HepG2 (cell line): ENCODE measurements around the gene BDP1. TPM values are rescaled to one million over a fixed set of nuclear protein-coding genes. Genes with fewer than 3 reads are reported as not detected.

Experiments
- ATF4 ChIP-seq, 2 experiments: fragments of 450-650 bp in 1 of 2; sonication (generic) in 1 of 2; formaldehyde crosslinking; IDR thresholded peaks; 2 replicates each; pipeline versions ENCODE4 v1.5.0 to v1.8.0; 2020 to 2022; ENCODE audit warnings: mild to moderate bottlenecking in 1 of 2, missing genetic modification reagents in 1 of 2
- FOSL1 ChIP-seq: sonication (generic); formaldehyde crosslinking; IDR thresholded peaks from 2 replicates; pipeline ENCODE4 v1.9.0; 2021; ENCODE audit warnings: missing genetic modification reagents, borderline replicate concordance
- HNF1A ChIP-seq, 2 experiments: sonication (generic) in 1 of 2; formaldehyde crosslinking in 1 of 2; IDR thresholded peaks; 2 replicates each; pipeline versions ENCODE4 v1.4.0 to v1.6.1; 2016 to 2020; ENCODE audit warnings: borderline replicate concordance in 1 of 2, low read depth in 1 of 2, mild to moderate bottlenecking in 1 of 2, missing genetic modification reagents in 1 of 2
- KAT2B ChIP-seq: fragments of 150-350 bp; IDR thresholded peaks from 2 replicates; pipeline ENCODE4 v1.6.1; 2014; ENCODE audit warnings: low read depth, low read length, borderline replicate concordance
- ONECUT2 ChIP-seq: sonication (generic); formaldehyde crosslinking; IDR thresholded peaks from 2 replicates; pipeline ENCODE4 v1.4.0; 2020; ENCODE audit warnings: missing genetic modification reagents
- PATZ1 ChIP-seq: sonication (generic); formaldehyde crosslinking; IDR thresholded peaks from 2 replicates; pipeline ENCODE4 v1.4.0; 2020; ENCODE audit warnings: missing genetic modification reagents
- SPEN ChIP-seq: sonication (generic); formaldehyde crosslinking; IDR thresholded peaks from 2 replicates; pipeline ENCODE4 v1.5.1; 2020; ENCODE audit warnings: low read depth, mild to moderate bottlenecking, missing genetic modification reagents
- TRIM22 ChIP-seq: fragments of 450-650 bp; IDR thresholded peaks from 2 replicates; pipeline ENCODE4 v1.6.1; 2017
- ZNF281 ChIP-seq: sonication (generic); formaldehyde crosslinking; IDR thresholded peaks from 2 replicates; pipeline ENCODE4 v1.4.0; 2020; ENCODE audit warnings: missing genetic modification reagents, borderline replicate concordance
- ZNF335 ChIP-seq: sonication (generic); formaldehyde crosslinking; IDR thresholded peaks from 2 replicates; pipeline ENCODE4 v1.4.0; 2020; ENCODE audit warnings: missing genetic modification reagents
- ZNF44 ChIP-seq: sonication (generic); formaldehyde crosslinking; IDR thresholded peaks from 2 replicates; pipeline ENCODE4 v1.5.1; 2020; ENCODE audit warnings: mild to moderate bottlenecking, missing genetic modification reagents
- ZNF501 ChIP-seq: sonication (generic); formaldehyde crosslinking; IDR thresholded peaks from 2 replicates; pipeline ENCODE4 v1.5.1; 2020; ENCODE audit warnings: mild to moderate bottlenecking, moderate library complexity, missing genetic modification reagents
- ZNF691 ChIP-seq: sonication (generic); formaldehyde crosslinking; IDR thresholded peaks from 2 replicates; pipeline ENCODE4 v1.4.0; 2020; ENCODE audit warnings: missing genetic modification reagents, low read depth, mild to moderate bottlenecking, borderline replicate concordance
- ZNF747 ChIP-seq: sonication (generic); formaldehyde crosslinking; IDR thresholded peaks from 2 replicates; pipeline ENCODE4 v1.8.1; 2023; ENCODE audit warnings: missing genetic modification reagents, mild to moderate bottlenecking, borderline replicate concordance
- polyA plus RNA-seq, 8 experiments: library from polyadenylated mRNA; depleted of rRNA in 3 of 8; stranded (reverse) in 7 of 8; unstranded in 1 of 8; fragments of >200 nt; fragmentation: Illumina TruSeq in 4 of 8; extraction: Trizol in 4 of 8; gene quantifications; 2 replicates each; pipeline versions ENCODE4 v1.2.1 to v1.2.3, GENCODE V29; 2011 to 2016; ENCODE audit warnings: low read depth in 4 of 8, missing spikeins in 1 of 8, mixed read lengths in 1 of 8; ENCODE audit not compliant: insufficient read depth in 1 of 8
- total RNA-seq, 5 experiments: library from RNA; depleted of rRNA; stranded (reverse); fragments of >200 nt; fragmentation: Illumina TruSeq; extraction: Trizol; gene quantifications; 2 replicates each; pipeline ENCODE4 v1.2.3, GENCODE V29; 2016; ENCODE audit warnings: low read depth in 1 of 5

The BDP1 gene
- total and polyA plus RNA-seq, 2 of the 13 experiments (the other 11 are each of a cell fraction or from before 2014, with no cell fraction given), result 10.2 to 22.4 TPM

- TF ChIP-seq FOSL1 (CRISPR knock-in tag) (no peak), SPEN (CRISPR knock-in tag) (peak; percentile 77), ZNF501 (peak; percentile 91), ATF4 (CRISPR knock-in tag; IDR thresholded peaks at IDR 0.05) (0 out of 4 replicates have a peak, but pooled peaks of 1 of the 2 experiments have one; percentile 20), TRIM22 (no peak), KAT2B (no peak), ZNF747 (no peak), ZNF691 (CRISPR knock-in tag) (peak; percentile 87), ONECUT2 (CRISPR knock-in tag) (no peak), HNF1A (IDR thresholded peaks at IDR 0.05; ENCODE audit: low read depth) (no peak), HNF1A (CRISPR knock-in tag; IDR thresholded peaks at IDR 0.05; ENCODE audit: borderline replicate concordance) (peak; percentile 68; the same call in 1 of the 2 replicates), PATZ1 (CRISPR knock-in tag) (0 out of 2 replicates have a peak, but pooled peaks have one; percentile 7), ZNF335 (CRISPR knock-in tag) (no peak; the same call in 1 of the 2 replicates), ZNF44 (no peak), ZNF281 (CRISPR knock-in tag) (peak; percentile 0; the same call in 1 of the 2 replicates)
Observed at GRCh38 chr5:71586941-71587765, 131.7 kb downstream of the BDP1 start, which contains the start of gene MCCC2 (continued).
